Neural crest cell (in vitro differentiated cells): ENCODE results near the gene UBXN6. TPM values are rescaled to one million over a fixed set of nuclear protein-coding genes. Genes with fewer than 3 reads are reported as not detected.
A peak's percentile ranks its signal among the peaks of the same experiment; 100 is the strongest.

Experiments used
- DNase-seq: peaks from one replicate; pipeline ENCODE4 v3.0.0; 2021; ENCODE audit warnings: low read depth, mixed read lengths, low spot score
- H3K27ac Mint-ChIP-seq: one replicate; pipeline ENCODE4 v1.8.0; 2021; ENCODE audit warnings: mild to moderate bottlenecking, mixed read lengths; ENCODE audit not compliant: unreplicated experiment
- H3K27me3 Mint-ChIP-seq: 2 replicates; pipeline ENCODE4 v1.8.0; 2021; ENCODE audit warnings: low read depth, mild to moderate bottlenecking, mixed read lengths
- H3K36me3 Mint-ChIP-seq: 2 replicates; pipeline ENCODE4 v1.8.0; 2021; ENCODE audit warnings: low read depth, mild to moderate bottlenecking, mixed read lengths
- H3K4me1 Mint-ChIP-seq: 2 replicates; pipeline ENCODE4 v1.8.0; 2021; ENCODE audit warnings: mixed read lengths
- H3K4me3 Mint-ChIP-seq: one replicate; pipeline ENCODE4 v1.8.0; 2021; ENCODE audit warnings: mild to moderate bottlenecking, mixed read lengths
- H3K9me3 Mint-ChIP-seq: 2 replicates; pipeline ENCODE4 v1.8.0; 2021; ENCODE audit warnings: mixed read lengths
- CTCF ChIP-seq: fragments of 200-600 bp; sonication (generic); conservative IDR thresholded peaks from 2 replicates; pipeline ENCODE4 v1.5.0; 2021; ENCODE audit warnings: antibody characterized with exemption, mild to moderate bottlenecking
- total RNA-seq: library from RNA; stranded (reverse); gene quantifications from 2 replicates; pipeline ENCODE4 v1.2.1, GENCODE V29; 2021

UBXN6 gene
- total RNA-seq, 1 donor from 2014 or later = 40.9 TPM

DNA sequence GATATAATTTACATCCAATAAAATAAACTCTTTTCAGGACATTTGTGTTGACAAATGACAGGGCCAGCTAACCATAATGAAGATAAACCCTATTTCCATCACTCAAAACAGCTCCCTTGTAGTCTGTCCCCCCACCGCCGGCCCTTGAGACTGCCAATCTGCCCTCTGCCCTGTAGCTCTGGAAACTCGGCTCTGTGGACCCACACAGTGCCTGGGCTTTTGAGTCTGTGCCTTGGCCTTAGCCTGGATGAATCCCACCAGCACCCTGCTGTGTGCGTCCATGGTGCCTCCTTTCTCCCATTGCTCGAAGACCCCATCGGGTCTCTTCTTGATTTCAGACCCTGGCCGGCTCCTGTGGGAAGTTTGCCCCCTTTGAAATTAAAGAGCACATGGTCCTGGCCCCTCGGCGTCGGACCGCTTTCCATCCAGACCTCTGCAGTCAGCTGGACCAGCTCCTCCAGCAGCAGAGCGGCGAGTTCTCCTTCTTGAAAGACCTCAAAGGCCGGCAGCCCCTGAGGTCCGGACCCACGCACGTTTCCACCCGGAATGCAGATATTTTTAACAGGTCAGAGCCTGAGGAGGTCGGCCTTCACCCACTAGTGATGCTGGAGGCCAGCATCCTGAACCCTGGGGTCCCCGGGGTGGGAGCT, 29.1 kb downstream of the UBXN6 start:
- no peak for DNase-seq
- Mint-ChIP-seq H3K27ac (peak overlapping the region; percentile 43), H3K27me3 (no peaks in the 10 kb centered on the region), H3K4me1 (no peaks in the 10 kb centered on the region), H3K36me3 (peaks cover 14% of the 10 kb centered on the region), H3K4me3 (no peak overlapping the region), H3K9me3 (no peaks in the 10 kb centered on the region)
- no peak for TF ChIP-seq CTCF

DNA sequence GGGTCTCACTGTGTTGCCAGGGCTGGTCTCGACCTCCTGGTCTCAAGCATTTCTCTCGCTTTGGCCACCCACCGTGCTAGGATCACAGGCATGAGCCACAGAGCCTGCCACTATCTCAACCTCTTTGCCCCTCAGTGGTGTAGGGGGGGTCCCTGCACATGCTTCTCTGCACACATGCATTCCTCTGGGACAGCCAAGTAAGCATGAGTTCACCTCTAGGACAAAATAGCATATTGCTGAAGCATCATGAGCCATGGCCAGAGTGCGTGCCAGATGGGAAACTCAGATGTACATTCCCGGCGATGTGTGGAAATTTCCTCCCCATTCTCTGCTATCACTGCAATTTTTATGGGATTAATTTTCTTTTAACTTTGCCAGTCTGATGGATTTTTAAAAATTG, 32.1 kb downstream of the UBXN6 start:
- DNase-seq = no peak
- H3K27ac Mint-ChIP-seq = no peak overlapping the region
- no peaks in the 10 kb centered on the region for H3K4me1 Mint-ChIP-seq
- no peak for TF ChIP-seq CTCF
- peaks cover 13% of the 10 kb centered on the region for H3K36me3 Mint-ChIP-seq
- no peak overlapping the region for H3K4me3 Mint-ChIP-seq
- H3K27me3 Mint-ChIP-seq = no peaks in the 10 kb centered on the region
- no peaks in the 10 kb centered on the region for H3K9me3 Mint-ChIP-seq

DNA sequence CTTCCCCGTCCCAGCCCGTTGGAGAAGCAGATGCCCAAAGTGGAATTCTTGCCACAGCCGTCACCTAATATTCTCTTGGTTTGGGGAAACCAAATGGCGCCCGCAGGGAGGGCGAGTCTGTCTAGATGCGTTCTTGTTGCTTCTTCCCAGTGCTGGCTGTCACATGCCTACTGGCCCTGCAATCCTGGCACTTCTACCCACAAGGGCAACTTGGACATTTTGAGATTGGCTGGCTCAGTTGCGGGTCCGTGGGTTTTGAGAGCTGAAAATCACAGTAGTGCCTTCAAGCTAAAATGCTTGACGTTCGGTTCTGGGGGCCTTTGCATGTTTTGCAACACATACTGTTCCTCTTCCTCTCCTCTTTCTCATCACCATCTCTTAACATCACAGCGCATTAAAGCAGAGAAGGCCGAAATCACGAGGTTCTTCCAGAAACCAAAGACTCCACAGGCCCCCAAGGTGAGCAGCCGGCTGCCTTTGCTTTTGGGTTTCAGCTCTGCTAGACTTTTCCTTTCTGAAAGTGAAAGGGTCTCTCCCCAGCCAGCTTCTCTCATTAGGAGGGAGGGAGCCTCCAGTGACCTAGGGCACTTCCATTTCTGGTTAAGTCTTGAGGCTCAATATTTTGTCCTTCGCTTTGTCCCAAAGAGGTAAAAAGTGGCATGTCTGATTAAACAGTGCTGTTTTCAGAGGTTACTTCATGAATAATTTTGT, 34.0 kb downstream of the UBXN6 start:
- H3K9me3 Mint-ChIP-seq = no peaks in the 10 kb centered on the region
- H3K36me3 Mint-ChIP-seq = peaks cover 6% of the 10 kb centered on the region
- no peak for TF ChIP-seq CTCF
- H3K4me1 Mint-ChIP-seq = no peaks in the 10 kb centered on the region
- no peak for DNase-seq
- H3K27me3 Mint-ChIP-seq = no peaks in the 10 kb centered on the region
- no peak overlapping the region for H3K4me3 Mint-ChIP-seq
- no peak overlapping the region for H3K27ac Mint-ChIP-seq

DNA sequence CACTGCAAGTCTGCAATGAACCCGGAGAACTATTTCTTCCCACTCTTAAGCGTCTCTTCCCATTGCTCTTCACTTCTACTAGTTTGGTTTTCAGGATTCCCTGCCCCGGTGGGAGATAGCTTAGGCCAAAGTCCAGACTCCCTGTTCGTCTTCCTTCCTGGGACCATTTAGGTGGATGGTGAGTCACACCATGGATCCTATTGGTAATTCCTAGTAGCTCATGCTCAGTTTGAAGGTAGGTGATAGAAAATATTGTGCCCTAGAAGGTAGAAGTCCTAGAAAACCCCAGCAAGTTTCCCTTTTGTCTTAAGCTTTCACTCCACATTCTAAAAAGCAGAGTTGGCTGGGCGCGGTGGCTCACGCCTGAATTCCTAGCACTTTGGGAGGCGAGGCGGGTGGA, 41.3 kb downstream of the UBXN6 start:
- no peaks in the 10 kb centered on the region for H3K9me3 Mint-ChIP-seq
- TF ChIP-seq CTCF = no peak
- peaks cover 4% of the 10 kb centered on the region for H3K36me3 Mint-ChIP-seq
- DNase-seq = no peak
- H3K4me3 Mint-ChIP-seq = no peak overlapping the region
- no peaks in the 10 kb centered on the region for H3K27me3 Mint-ChIP-seq
- no peak overlapping the region for H3K27ac Mint-ChIP-seq
- no peaks in the 10 kb centered on the region for H3K4me1 Mint-ChIP-seq

DNA sequence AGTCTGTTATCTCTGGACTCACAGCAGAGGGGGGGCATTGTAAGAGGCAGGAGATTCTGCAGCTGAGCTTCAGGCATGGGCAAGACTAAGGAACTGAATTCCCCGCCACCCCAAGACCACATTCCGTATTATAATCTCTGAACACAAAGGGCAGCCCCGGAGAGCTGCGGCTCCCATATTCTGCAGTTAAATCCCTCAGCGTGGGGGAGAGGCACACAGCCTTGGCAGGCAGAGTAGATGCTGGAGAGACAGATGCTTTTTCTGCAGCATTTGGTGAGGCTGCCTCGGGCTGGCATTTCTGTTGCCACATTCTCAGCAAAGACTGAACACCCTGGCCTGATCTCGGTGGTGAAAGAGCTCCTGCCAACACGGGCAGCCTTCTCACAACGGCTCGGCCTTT, 42.2 kb downstream of the UBXN6 start:
- TF ChIP-seq CTCF = no peak
- Mint-ChIP-seq H3K4me3 (no peak overlapping the region), H3K27me3 (no peaks in the 10 kb centered on the region), H3K36me3 (peaks cover 4% of the 10 kb centered on the region), H3K9me3 (no peaks in the 10 kb centered on the region), H3K4me1 (no peaks in the 10 kb centered on the region), H3K27ac (no peak overlapping the region)
- DNase-seq = no peak
